Ectodermal cell (in vitro differentiated cells): ENCODE results near the gene ANTKMT.
"Not testable (repeated sequence)": the region's sequence is repeated elsewhere in the genome, so short reads cannot be mapped to it uniquely, and the experiment has no call there.

Source experiments
- H3K27ac ChIP-seq: 2 replicates; pipeline ENCODE4 v1.7.0; 2013; ENCODE audit warnings: mild to moderate bottlenecking, low read depth, low read length; ENCODE audit not compliant: insufficient read depth, poor library complexity, severe bottlenecking
- H3K27me3 ChIP-seq: 2 replicates; pipeline ENCODE4 v1.7.0; 2013; ENCODE audit warnings: mild to moderate bottlenecking, low read length; ENCODE audit not compliant: insufficient read depth, control insufficient read depth, poor library complexity, severe bottlenecking
- H3K36me3 ChIP-seq: one replicate; pipeline ENCODE4 v1.7.0; 2013; ENCODE audit warnings: low read length; ENCODE audit not compliant: control insufficient read depth, insufficient read depth
- H3K4me1 ChIP-seq: one replicate; pipeline ENCODE4 v1.7.0; 2013; ENCODE audit warnings: low read length; ENCODE audit not compliant: control insufficient read depth, insufficient read depth
- H3K4me3 ChIP-seq: 2 replicates; pipeline ENCODE4 v1.7.0; 2013; ENCODE audit warnings: low read depth, low read length, control low read depth; ENCODE audit not compliant: insufficient read depth
- H3K9me3 ChIP-seq: 2 replicates; pipeline ENCODE4 v1.7.0; 2013; ENCODE audit warnings: mild to moderate bottlenecking, low read length, moderate library complexity; ENCODE audit not compliant: control insufficient read depth
- WGBS, 2 experiments: methylation state at CpG; one replicate each; pipeline ENCODE4 v1.1.7; 2013; ENCODE audit warnings: missing lambda C conversion rate in 2 of 2; 5-methylcytosine and 5-hydroxymethylcytosine counted together

The ANTKMT gene

GRCh38 chr16:689175-689897, 31.6 kb upstream of the ANTKMT start:
- peak overlapping the region; percentile 49 for H3K4me3 ChIP-seq
- H3K27ac ChIP-seq, result no peak overlapping the region
- peaks cover 36% of the 10 kb centered on the region for H3K27me3 ChIP-seq
- H3K36me3 ChIP-seq, result peaks cover 8% of the 10 kb centered on the region
- H3K9me3 ChIP-seq, result no peaks in the 10 kb centered on the region
- WGBS, 2 experiments, result 91 to 92% methylated on average over 26 of the region's 26 CpGs
- peaks cover 11% of the 10 kb centered on the region for H3K4me1 ChIP-seq

GRCh38 chr16:691242-691641, 29.7 kb upstream of the ANTKMT start:
- Histone ChIP-seq H3K4me1 (peaks cover 18% of the 10 kb centered on the region), H3K27me3 (peaks cover 55% of the 10 kb centered on the region)
- H3K4me3 ChIP-seq, H3K9me3 ChIP-seq, H3K27ac ChIP-seq, H3K36me3 ChIP-seq: not testable (repeated sequence)
- WGBS, 2 experiments, result 92 to 93% methylated on average over 16 of the region's 16 CpGs

- 80 to 81% methylated on average over 6 to 8 of the region's 10 CpGs for WGBS, 2 experiments
These were observed 28.4 kb upstream of the ANTKMT start for GRCh38 chr16:692356-693108.

GRCh38 chr16:693364-693763, 27.6 kb upstream of the ANTKMT start:
- 43 to 46% methylated on average over 22 of the region's 22 CpGs for WGBS, 2 experiments
- Histone ChIP-seq H3K4me3 (no peak overlapping the region), H3K4me1 (peaks cover 18% of the 10 kb centered on the region), H3K36me3 (no peaks in the 10 kb centered on the region), H3K27me3 (peaks cover 75% of the 10 kb centered on the region), H3K27ac (no peak overlapping the region), H3K9me3 (no peaks in the 10 kb centered on the region)

More at GRCh38 chr16:692356-693108, 28.4 kb upstream of the ANTKMT start:
- Histone ChIP-seq H3K36me3 (peaks cover 6% of the 10 kb centered on the region), H3K27ac (no peak overlapping the region), H3K4me1 (peaks cover 18% of the 10 kb centered on the region), H3K27me3 (peaks cover 66% of the 10 kb centered on the region), H3K4me3 (no peak overlapping the region), H3K9me3 (no peaks in the 10 kb centered on the region)

- peaks cover 79% of the 10 kb centered on the region for H3K27me3 ChIP-seq
- H3K36me3 ChIP-seq, result no peaks in the 10 kb centered on the region
- peak overlapping the region; percentile 25 for H3K4me3 ChIP-seq
- H3K4me1 ChIP-seq, result peaks cover 18% of the 10 kb centered on the region
- 2 to 4% methylated on average over 37 of the region's 37 CpGs for WGBS, 2 experiments
- H3K27ac ChIP-seq, result no peak overlapping the region
- H3K9me3 ChIP-seq, result no peaks in the 10 kb centered on the region
These were observed 27.2 kb upstream of the ANTKMT start for GRCh38 chr16:693766-694165.

- Histone ChIP-seq H3K4me1 (peaks cover 14% of the 10 kb centered on the region), H3K27ac (no peak overlapping the region), H3K27me3 (peaks cover 84% of the 10 kb centered on the region), H3K9me3 (no peaks in the 10 kb centered on the region), H3K36me3 (no peaks in the 10 kb centered on the region), H3K4me3 (peak overlapping the region; percentile 25)
- WGBS, 2 experiments, result 3 to 4% methylated on average over 64 of the region's 64 CpGs
These were observed 26.6 kb upstream of the ANTKMT start for GRCh38 chr16:694187-694862.

GRCh38 chr16:694863-695354, 26.0 kb upstream of the ANTKMT start:
- Histone ChIP-seq H3K27me3 (peaks cover 90% of the 10 kb centered on the region), H3K36me3 (no peaks in the 10 kb centered on the region), H3K9me3 (no peaks in the 10 kb centered on the region), H3K27ac (no peak overlapping the region), H3K4me3 (peak overlapping the region; percentile 25), H3K4me1 (peaks cover 11% of the 10 kb centered on the region)
- 3 to 4% methylated on average over 37 of the region's 37 CpGs for WGBS, 2 experiments

- H3K4me3 ChIP-seq, result no peak overlapping the region
- H3K36me3 ChIP-seq, result no peaks in the 10 kb centered on the region
- peaks cover 96% of the 10 kb centered on the region for H3K27me3 ChIP-seq
- no peak overlapping the region for H3K27ac ChIP-seq
- WGBS, 2 experiments, result 12 to 13% methylated on average over 71 of the region's 71 CpGs
- H3K4me1 ChIP-seq, result peaks cover 11% of the 10 kb centered on the region
- H3K9me3 ChIP-seq, result no peaks in the 10 kb centered on the region
These were observed 25.4 kb upstream of the ANTKMT start for GRCh38 chr16:695355-696089.

GRCh38 chr16:698911-699671, 21.9 kb upstream of the ANTKMT start:
- Histone ChIP-seq H3K27ac (no peak overlapping the region), H3K27me3 (peaks cover 99% of the 10 kb centered on the region), H3K4me3 (no peak overlapping the region), H3K4me1 (peaks cover 10% of the 10 kb centered on the region), H3K36me3 (no peaks in the 10 kb centered on the region), H3K9me3 (no peaks in the 10 kb centered on the region)
- WGBS, 2 experiments, result 77 to 79% methylated on average over 19 of the region's 19 CpGs
